GM21723 (cell line): ENCODE measurements around the gene ENAM.

ENCODE experiments used
- ATAC-seq: cut with Tn5 transposase; IDR thresholded peaks from one replicate; pipeline ENCODE4 v1.9.1; 2021; ENCODE audit warnings: mild to moderate bottlenecking, moderate library complexity; ENCODE audit not compliant: unreplicated experiment

Gene ENAM

GRCh38 chr4:70627620-70628019, 924 bp upstream of the ENAM start:
- ATAC-seq, result no peak

- ATAC-seq, result no peak
Measured at GRCh38 chr4:70629469-70630090, 1.0 kb downstream of the ENAM start.

- ATAC-seq, result no peak
Measured at GRCh38 chr4:70630162-70630561, 1.6 kb downstream of the ENAM start.

- ATAC-seq, result no peak
Measured at GRCh38 chr4:70632028-70632427, 3.5 kb downstream of the ENAM start.

GRCh38 chr4:70634482-70634881, 5.9 kb downstream of the ENAM start:
- no peak for ATAC-seq

GRCh38 chr4:70637239-70637913, 8.8 kb downstream of the ENAM start:
- ATAC-seq, result no peak

- ATAC-seq, result no peak
Measured at GRCh38 chr4:70640192-70640591, 11.6 kb downstream of the ENAM start.

- peak; percentile 20 for ATAC-seq
Measured at GRCh38 chr4:70650741-70651140, 22.2 kb downstream of the ENAM start.

- peak; percentile 52 for ATAC-seq
Measured at GRCh38 chr4:70651864-70652506, 23.4 kb downstream of the ENAM start.

- ATAC-seq, result no peak
Measured at GRCh38 chr4:70654605-70655011, 26.1 kb downstream of the ENAM start.

- no peak for ATAC-seq
Measured at GRCh38 chr4:70657326-70657725, 28.8 kb downstream of the ENAM start.

GRCh38 chr4:70658418-70658817, 29.9 kb downstream of the ENAM start:
- ATAC-seq, result no peak

- ATAC-seq, result no peak
Measured at GRCh38 chr4:70660106-70660505, 31.6 kb downstream of the ENAM start.

- ATAC-seq, result peak; percentile 84
Measured at GRCh38 chr4:70661309-70661922, 32.9 kb downstream of the ENAM start.

GRCh38 chr4:70666369-70666768, 37.8 kb downstream of the ENAM start, which contains the start of gene JCHAIN:
Gene JCHAIN, minus strand, starts transcription at chr4:70666508. Its CDS starts 18 bp downstream, at chr4:70666490.
- peak; percentile 66 for ATAC-seq

GRCh38 chr4:70667740-70668535, 39.4 kb downstream of the ENAM start:
- peak; percentile 55 for ATAC-seq

- ATAC-seq, result no peak
Measured at GRCh38 chr4:70670332-70671014, 41.9 kb downstream of the ENAM start.

GRCh38 chr4:70671091-70671490, 42.5 kb downstream of the ENAM start:
- ATAC-seq, result no peak

GRCh38 chr4:70674191-70674590, 45.6 kb downstream of the ENAM start:
- no peak for ATAC-seq

GRCh38 chr4:70674731-70675130, 46.2 kb downstream of the ENAM start:
- ATAC-seq, result no peak
